Gastrocnemius medialis (tissue), 4 donors: Measurements from ENCODE around the gene ENAH. TPM values are rescaled to one million over a fixed set of nuclear protein-coding genes. Genes with fewer than 3 reads are reported as not detected.

Experiments
- ATAC-seq, 2 donors: fragments of 150-250 bp; one replicate each; pipeline ENCODE4 v1.9.1; 2016
- DNase-seq, 2 donors: peaks; one replicate each; pipeline ENCODE4 v3.0.0-alpha.2; 2019
- H3K27ac ChIP-seq, 4 donors: fragments of 200-600 bp; sonication (generic); 1 replicate in 1 of 4; 2 replicates in 3 of 4; pipeline ENCODE4 v1.5.1; 2016 to 2018; ENCODE audit warnings: mild to moderate bottlenecking in 2 of 4, moderate library complexity in 1 of 4
- H3K27me3 ChIP-seq, 3 donors: fragments of 200-600 bp; sonication (generic) in 2 of 3; 1 replicate in 1 of 3; 2 replicates in 2 of 3; pipeline versions ENCODE4 v1.5.1 to v1.6.0; 2016 to 2019; ENCODE audit warnings: mild to moderate bottlenecking in 1 of 3, moderate library complexity in 1 of 3
- H3K36me3 ChIP-seq, 2 donors: fragments of 200-600 bp; sonication (generic) in 1 of 2; one replicate each; pipeline ENCODE4 v1.5.1; 2017 to 2018
- H3K4me1 ChIP-seq, 2 donors: fragments of 200-600 bp; sonication (generic) in 1 of 2; one replicate each; pipeline ENCODE4 v1.5.1; 2016 to 2017; ENCODE audit warnings: mild to moderate bottlenecking in 2 of 2
- H3K4me3 ChIP-seq, 4 donors: fragments of 200-600 bp; sonication (generic) in 3 of 4; 1 replicate in 1 of 4; 2 replicates in 3 of 4; pipeline ENCODE4 v1.5.1; 2016 to 2019; ENCODE audit warnings: mild to moderate bottlenecking in 2 of 4
- H3K9me3 ChIP-seq, 3 donors: fragments of 200-600 bp; sonication (generic) in 2 of 3; 1 replicate in 1 of 3; 2 replicates in 2 of 3; pipeline ENCODE4 v1.5.1; 2016 to 2019
- CTCF ChIP-seq, 5 experiments: fragments of 450-650 bp in 3 of 5; fragments of 200-600 bp in 2 of 5; sonication (generic) in 2 of 5; IDR thresholded peaks in 4 of 5; conservative IDR thresholded peaks in 1 of 5; 1 replicate in 4 of 5; 2 replicates in 1 of 5; pipeline ENCODE4 v1.5.1; 2016 to 2019; ENCODE audit warnings: antibody characterized with exemption in 5 of 5, mild to moderate bottlenecking in 3 of 5, moderate library complexity in 3 of 5
- POLR2A ChIP-seq, 2 donors: fragments of 450-650 bp; IDR thresholded peaks; one replicate each; pipeline ENCODE4 v1.6.1; 2017; ENCODE audit warnings: antibody characterized with exemption in 2 of 2, mild to moderate bottlenecking in 2 of 2, moderate library complexity in 2 of 2
- in situ Hi-C, 4 donors: fragments of 200-750 bp; cut with MboI; loops; one replicate each; pipeline versions ENCODE4 v1.15.0 to v1.8.0; 2017; ENCODE audit warnings: low sequenced_read_pairs in 4 of 4
- intact Hi-C: fragments of 100-400 bp; cut with DNase I; formaldehyde crosslinking; loops from one replicate; pipeline ENCODE4 v1.15.1; 2023; ENCODE audit warnings: low total_unique reads
- total RNA-seq, 4 donors: library from RNA; depleted of rRNA; stranded (reverse); fragments of >200 nt; gene quantifications; one replicate each; pipeline versions ENCODE4 v1.1.0 to v1.2.3, GENCODE V29; 2016

The ENAH gene
- total RNA-seq, 4 donors from 2014 or later: 56.1 to 112 (median 62.2) TPM

- Histone ChIP-seq H3K27me3 (no peaks in the 10 kb centered on the region), H3K36me3 (no peaks in the 10 kb centered on the region), H3K9me3 (no peaks in the 10 kb centered on the region), H3K27ac (no peak overlapping the region), H3K4me1 (peaks cover 40 to 46% of the 10 kb centered on the region in 2 donors), H3K4me3 (no peak overlapping the region)
- intact Hi-C loops: no loop called here
- ATAC-seq (no peak), DNase-seq (no peak)
- TF ChIP-seq POLR2A (IDR thresholded peaks at IDR 0.05) (no peak), CTCF (IDR thresholded peaks at IDR 0.05 in 4 of 5, conservative IDR thresholded peaks at IDR 0.05 in 1 of 5) (no peak)
- in situ Hi-C loops: no loop called here
These were observed 108.7 kb downstream of the ENAH start for GRCh38 chr1:225544263-225544662.

- in situ Hi-C loops: no loop called here
These were observed 109.6 kb downstream of the ENAH start for GRCh38 chr1:225543350-225543749.

GRCh38 chr1:225541383-225541782, 111.5 kb downstream of the ENAH start:
- Histone ChIP-seq H3K4me3 (no peak overlapping the region), H3K36me3 (no peaks in the 10 kb centered on the region), H3K27me3 (no peaks in the 10 kb centered on the region), H3K27ac (no peak overlapping the region), H3K9me3 (no peaks in the 10 kb centered on the region), H3K4me1 (peaks cover 50% of the 10 kb centered on the region in 2 donors)
- in situ Hi-C loops (no loop called here), intact Hi-C loops (no loop called here)
- DNase-seq: no peak
- TF ChIP-seq POLR2A (IDR thresholded peaks at IDR 0.05) (no peak), CTCF (IDR thresholded peaks at IDR 0.05 in 4 of 5, conservative IDR thresholded peaks at IDR 0.05 in 1 of 5) (no peak)
- ATAC-seq: no peak

More at GRCh38 chr1:225543350-225543749, 109.6 kb downstream of the ENAH start:
- Histone ChIP-seq H3K9me3 (no peaks in the 10 kb centered on the region), H3K27me3 (no peaks in the 10 kb centered on the region), H3K27ac (peak overlapping the region in 1 of 4 donors; percentile 26), H3K4me3 (no peak overlapping the region), H3K4me1 (peaks cover 49 to 54% of the 10 kb centered on the region in 2 donors), H3K36me3 (no peaks in the 10 kb centered on the region)
- intact Hi-C loops: no loop called here
- no peak for TF ChIP-seq POLR2A (IDR thresholded peaks at IDR 0.05)
- no peak for TF ChIP-seq CTCF (IDR thresholded peaks at IDR 0.05 in 4 of 5, conservative IDR thresholded peaks at IDR 0.05 in 1 of 5)
- ATAC-seq (no peak), DNase-seq (no peak)

GRCh38 chr1:225539575-225539974, 113.3 kb downstream of the ENAH start:
- no peak for DNase-seq
- Histone ChIP-seq H3K27ac (peak overlapping the region; percentile 28 to 57 (median 50)), H3K36me3 (no peaks in the 10 kb centered on the region), H3K4me3 (no peak overlapping the region), H3K4me1 (peaks cover 39 to 50% of the 10 kb centered on the region in 2 donors), H3K27me3 (no peaks in the 10 kb centered on the region), H3K9me3 (no peaks in the 10 kb centered on the region)
- in situ Hi-C loops: no loop called here
- TF ChIP-seq CTCF (IDR thresholded peaks at IDR 0.05 in 4 of 5, conservative IDR thresholded peaks at IDR 0.05 in 1 of 5): no peak
- no peak for TF ChIP-seq POLR2A (IDR thresholded peaks at IDR 0.05)
- intact Hi-C loops: loop anchor here (1.0 kb wide), 1 partner anchor 33 kb away; no protein-coding TSS in a partner anchor
- peak; percentile 95 to 96 for ATAC-seq

- Histone ChIP-seq H3K27ac (peak overlapping the region; percentile 28 to 57 (median 50)), H3K36me3 (no peaks in the 10 kb centered on the region), H3K4me3 (no peak overlapping the region), H3K27me3 (no peaks in the 10 kb centered on the region), H3K4me1 (peaks cover 38 to 49% of the 10 kb centered on the region in 2 donors), H3K9me3 (no peaks in the 10 kb centered on the region)
- intact Hi-C loops: loop anchor here (1.0 kb wide), 1 partner anchor 33 kb away; no protein-coding TSS in a partner anchor
- ATAC-seq (peak; percentile 46 to 67), DNase-seq (no peak)
- TF ChIP-seq CTCF (IDR thresholded peaks at IDR 0.05 in 4 of 5, conservative IDR thresholded peaks at IDR 0.05 in 1 of 5): no peak
- in situ Hi-C loops: no loop called here
These were observed 113.9 kb downstream of the ENAH start for GRCh38 chr1:225539069-225539468.
